ENCODE data around the gene CCNF. TPM values are rescaled to one million over a fixed set of nuclear protein-coding genes. Genes with fewer than 3 reads are reported as not detected.
A peak's percentile ranks its signal among the peaks of the same experiment; 100 is the strongest.
"Not testable (repeated sequence)": the region's sequence is repeated elsewhere in the genome, so short reads cannot be mapped to it uniquely, and the experiment has no call there.

Gene CCNF, protein sequence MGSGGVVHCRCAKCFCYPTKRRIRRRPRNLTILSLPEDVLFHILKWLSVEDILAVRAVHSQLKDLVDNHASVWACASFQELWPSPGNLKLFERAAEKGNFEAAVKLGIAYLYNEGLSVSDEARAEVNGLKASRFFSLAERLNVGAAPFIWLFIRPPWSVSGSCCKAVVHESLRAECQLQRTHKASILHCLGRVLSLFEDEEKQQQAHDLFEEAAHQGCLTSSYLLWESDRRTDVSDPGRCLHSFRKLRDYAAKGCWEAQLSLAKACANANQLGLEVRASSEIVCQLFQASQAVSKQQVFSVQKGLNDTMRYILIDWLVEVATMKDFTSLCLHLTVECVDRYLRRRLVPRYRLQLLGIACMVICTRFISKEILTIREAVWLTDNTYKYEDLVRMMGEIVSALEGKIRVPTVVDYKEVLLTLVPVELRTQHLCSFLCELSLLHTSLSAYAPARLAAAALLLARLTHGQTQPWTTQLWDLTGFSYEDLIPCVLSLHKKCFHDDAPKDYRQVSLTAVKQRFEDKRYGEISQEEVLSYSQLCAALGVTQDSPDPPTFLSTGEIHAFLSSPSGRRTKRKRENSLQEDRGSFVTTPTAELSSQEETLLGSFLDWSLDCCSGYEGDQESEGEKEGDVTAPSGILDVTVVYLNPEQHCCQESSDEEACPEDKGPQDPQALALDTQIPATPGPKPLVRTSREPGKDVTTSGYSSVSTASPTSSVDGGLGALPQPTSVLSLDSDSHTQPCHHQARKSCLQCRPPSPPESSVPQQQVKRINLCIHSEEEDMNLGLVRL
- 10.5 and 44.0 TPM in 2 replicates for total RNA-seq
- polyA plus RNA-seq = 9.2 and 48.2 TPM in 2 replicates

DNA sequence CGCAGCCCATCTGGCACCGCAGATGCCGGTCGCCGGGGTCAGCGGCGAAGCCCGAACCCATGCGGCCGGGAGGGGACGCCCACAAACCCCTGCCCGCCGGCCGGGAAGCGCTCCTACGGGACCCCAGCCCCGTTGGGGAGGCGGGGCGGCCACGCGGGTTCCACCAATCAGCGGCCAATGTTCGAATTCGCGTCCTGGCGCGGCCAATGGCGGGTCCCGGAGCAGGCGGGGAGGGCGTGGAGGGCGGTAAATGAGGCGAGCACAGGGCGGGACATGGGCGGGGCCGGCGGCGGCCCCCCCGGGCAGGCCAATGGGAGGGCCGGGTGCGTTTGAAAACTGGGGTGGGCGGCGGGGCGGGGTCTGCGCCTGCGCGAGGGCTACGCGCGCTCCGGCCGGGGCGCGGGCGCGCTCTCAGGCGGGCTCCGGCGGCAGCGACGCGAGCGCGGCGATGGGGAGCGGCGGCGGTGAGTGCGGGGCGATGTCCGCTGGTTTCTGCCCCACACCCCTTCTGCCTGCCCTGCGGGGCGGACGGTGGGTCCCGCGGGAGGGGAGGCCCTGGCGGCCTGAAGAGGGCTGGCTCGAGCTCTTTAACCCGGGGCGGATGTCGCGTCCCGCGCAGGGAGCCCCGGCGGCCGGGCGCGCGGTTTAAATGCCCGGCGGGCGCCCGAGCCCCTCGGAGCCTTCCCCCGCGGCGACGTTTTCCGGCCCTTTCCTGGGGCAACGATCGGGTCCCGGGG, at the start of gene CCNF:
TSS of gene CCNF (plus strand) at position 414 of the 737 bp plus-strand sequence. CDS start at position 449, 35 bp downstream.
- Histone ChIP-seq H3K27me3 (no peaks in the 10 kb centered on the region), H3K9me3 (ENCODE audit: low read depth) (no peaks in the 10 kb centered on the region), H3K4me1 (ENCODE audit: low read depth) (peaks cover 5% of the 10 kb centered on the region), H3K4me3 (peak within 1 kb of the TSS; percentile 56), H3K27ac (peak within 1 kb of the TSS; percentile 14), H3K36me3 (peaks cover 8% of the 10 kb centered on the region)
- TF ChIP-seq, protein P1, sequence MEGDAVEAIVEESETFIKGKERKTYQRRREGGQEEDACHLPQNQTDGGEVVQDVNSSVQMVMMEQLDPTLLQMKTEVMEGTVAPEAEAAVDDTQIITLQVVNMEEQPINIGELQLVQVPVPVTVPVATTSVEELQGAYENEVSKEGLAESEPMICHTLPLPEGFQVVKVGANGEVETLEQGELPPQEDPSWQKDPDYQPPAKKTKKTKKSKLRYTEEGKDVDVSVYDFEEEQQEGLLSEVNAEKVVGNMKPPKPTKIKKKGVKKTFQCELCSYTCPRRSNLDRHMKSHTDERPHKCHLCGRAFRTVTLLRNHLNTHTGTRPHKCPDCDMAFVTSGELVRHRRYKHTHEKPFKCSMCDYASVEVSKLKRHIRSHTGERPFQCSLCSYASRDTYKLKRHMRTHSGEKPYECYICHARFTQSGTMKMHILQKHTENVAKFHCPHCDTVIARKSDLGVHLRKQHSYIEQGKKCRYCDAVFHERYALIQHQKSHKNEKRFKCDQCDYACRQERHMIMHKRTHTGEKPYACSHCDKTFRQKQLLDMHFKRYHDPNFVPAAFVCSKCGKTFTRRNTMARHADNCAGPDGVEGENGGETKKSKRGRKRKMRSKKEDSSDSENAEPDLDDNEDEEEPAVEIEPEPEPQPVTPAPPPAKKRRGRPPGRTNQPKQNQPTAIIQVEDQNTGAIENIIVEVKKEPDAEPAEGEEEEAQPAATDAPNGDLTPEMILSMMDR (IDR thresholded peaks at IDR 0.05; ENCODE audit: low read depth, low read length) = no peak
- DNase-seq (ENCODE audit: low read depth in 1 of 2, low spot score in 1 of 2) = peak; percentile 96 to 97

DNA sequence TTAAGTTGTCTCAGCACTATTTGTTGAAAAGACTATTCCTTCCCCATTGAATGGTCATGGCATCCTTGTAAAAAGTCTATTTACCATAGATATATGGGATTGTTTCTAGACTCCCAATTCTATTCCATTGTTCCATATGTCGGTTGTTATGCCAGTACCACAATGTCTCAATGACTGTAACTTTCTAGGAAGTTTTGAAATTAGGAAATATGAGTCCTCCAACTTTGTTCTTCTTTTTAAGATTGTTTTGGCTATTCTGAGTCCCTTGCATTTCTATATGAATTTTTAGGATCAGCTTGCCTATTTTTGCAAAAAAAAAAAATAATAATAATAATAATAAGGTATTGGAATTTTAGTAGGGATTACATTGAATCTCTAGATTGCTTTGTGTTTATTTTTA, 45.7 kb upstream of the CCNF start:
- no peak overlapping the region for H3K27ac ChIP-seq
- no peaks in the 10 kb centered on the region for H3K9me3 ChIP-seq (ENCODE audit: low read depth)
- no peaks in the 10 kb centered on the region for H3K4me1 ChIP-seq (ENCODE audit: low read depth)
- H3K4me3 ChIP-seq = no peak overlapping the region
- H3K27me3 ChIP-seq = no peaks in the 10 kb centered on the region
- DNase-seq (ENCODE audit: low read depth in 1 of 2, low spot score in 1 of 2) = no peak
- TF ChIP-seq, protein P1 (IDR thresholded peaks at IDR 0.05; ENCODE audit: low read depth, low read length) = no peak
- no peaks in the 10 kb centered on the region for H3K36me3 ChIP-seq

DNA sequence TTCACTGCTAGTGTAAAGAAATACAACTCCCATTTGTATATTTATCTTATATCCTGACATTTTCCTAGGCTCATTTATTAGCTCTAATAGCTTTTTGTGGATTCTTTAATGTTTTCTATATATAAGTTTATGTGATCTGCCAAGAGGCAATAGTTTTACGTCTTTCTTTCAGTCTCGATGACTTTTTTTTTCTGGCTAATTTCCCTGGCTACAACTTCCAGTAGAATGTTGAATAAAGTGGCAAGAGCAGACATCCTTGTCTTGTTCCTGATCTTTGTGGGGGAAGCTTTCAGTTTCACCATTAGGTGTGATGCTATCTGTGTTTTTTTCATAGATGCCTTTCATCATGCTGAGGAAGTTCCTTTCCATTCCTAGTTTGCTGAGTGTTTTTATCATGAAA, 44.8 kb upstream of the CCNF start:
- TF ChIP-seq, protein P1 (IDR thresholded peaks at IDR 0.05; ENCODE audit: low read depth, low read length) = no peak

DNA sequence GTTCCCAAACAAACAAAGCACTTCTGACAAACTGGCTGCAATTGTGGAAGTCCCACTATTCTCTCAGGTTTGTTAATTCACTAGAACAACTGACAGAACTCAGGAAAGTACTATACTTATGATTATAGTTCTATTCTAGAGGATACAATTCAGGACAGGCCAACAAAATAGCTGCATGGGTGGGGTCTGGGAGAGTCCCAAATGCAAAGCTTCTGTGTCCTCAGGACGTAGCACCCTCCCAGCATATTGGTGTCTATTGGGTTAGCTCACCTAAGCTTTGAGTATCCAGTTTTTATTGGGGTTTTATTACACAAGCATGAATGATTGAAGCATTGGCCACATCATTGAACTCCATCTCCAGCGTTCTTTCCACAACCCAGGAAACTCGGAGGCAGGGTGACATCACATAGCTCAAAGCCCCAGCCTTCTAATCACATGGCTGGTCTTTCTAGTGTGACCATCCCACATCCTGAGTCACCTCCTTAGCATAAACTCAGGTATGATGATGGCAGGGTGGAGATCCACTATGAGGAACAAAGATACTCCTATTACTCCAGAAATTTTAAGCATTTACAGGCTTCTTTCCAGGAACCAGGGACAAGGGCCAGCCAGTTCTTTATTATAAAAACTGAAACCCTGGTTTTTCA, 43.9 kb upstream of the CCNF start:
- Histone ChIP-seq H3K27ac (no peak overlapping the region), H3K27me3 (no peaks in the 10 kb centered on the region), H3K4me1 (ENCODE audit: low read depth) (no peaks in the 10 kb centered on the region), H3K36me3 (no peaks in the 10 kb centered on the region), H3K4me3 (no peak overlapping the region), H3K9me3 (ENCODE audit: low read depth) (no peaks in the 10 kb centered on the region)
- DNase-seq (ENCODE audit: low read depth in 1 of 2, low spot score in 1 of 2) = no peak
- TF ChIP-seq, protein P1 (IDR thresholded peaks at IDR 0.05; ENCODE audit: low read depth, low read length) = no peak

More for the DNA sequence above, 44.8 kb upstream of the CCNF start:
- Histone ChIP-seq H3K9me3 (ENCODE audit: low read depth) (no peaks in the 10 kb centered on the region), H3K36me3 (no peaks in the 10 kb centered on the region), H3K27ac (no peak overlapping the region), H3K4me3 (no peak overlapping the region), H3K27me3 (no peaks in the 10 kb centered on the region), H3K4me1 (ENCODE audit: low read depth) (no peaks in the 10 kb centered on the region)
- no peak for DNase-seq (ENCODE audit: low read depth in 1 of 2, low spot score in 1 of 2)

DNA sequence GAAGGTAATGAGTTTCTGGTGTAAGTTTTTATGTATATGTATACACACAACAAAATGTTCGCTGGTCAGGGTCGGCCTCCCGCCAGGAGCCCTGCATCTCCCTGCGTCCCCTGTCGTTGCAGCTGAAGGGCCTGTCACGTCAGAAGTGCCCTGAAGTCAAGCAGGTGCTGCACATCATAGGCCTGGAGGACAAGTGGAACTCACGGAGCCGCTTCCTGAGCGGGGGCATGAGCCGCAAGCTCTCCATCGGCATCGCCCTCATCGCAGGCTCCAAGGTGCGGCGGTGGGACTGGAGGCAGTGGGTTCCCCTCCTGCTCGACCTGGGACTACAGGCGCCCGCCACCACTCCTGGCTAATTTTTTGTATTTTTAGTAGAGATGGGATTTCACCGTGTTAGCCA, 43.3 kb upstream of the CCNF start:
- not testable (repeated sequence) for H3K9me3 ChIP-seq (ENCODE audit: low read depth); H3K27ac ChIP-seq; H3K27me3 ChIP-seq; H3K4me3 ChIP-seq; H3K36me3 ChIP-seq; H3K4me1 ChIP-seq (ENCODE audit: low read depth); DNase-seq (ENCODE audit: low read depth in 1 of 2, low spot score in 1 of 2)

Data from cardiac muscle cell (in vitro differentiated cells and primary cell).